ENCODE results near the gene CYB5R2.

GRCh38 chr11:7687386-7687785, 14.1 kb upstream of the CYB5R2 start:
- no peak for TF ChIP-seq CTCF (IDR thresholded peaks at IDR 0.05 in 4 of 5, conservative IDR thresholded peaks at IDR 0.05 in 1 of 5)
- TF ChIP-seq POLR2A (IDR thresholded peaks at IDR 0.05), result no peak
